B cell (primary cell): ENCODE results near the gene MAN1A2.

Source experiments
- CTCF ChIP-seq: fragments of 200-600 bp; IDR thresholded peaks from one replicate; pipeline ENCODE4 v1.8.0; 2022; ENCODE audit warnings: antibody characterized with exemption, mild to moderate bottlenecking
- EZH2 ChIP-seq: IDR thresholded peaks from 2 replicates; pipeline ENCODE4 v1.6.1; 2012; ENCODE audit warnings: borderline replicate concordance, low read depth, mild to moderate bottlenecking, moderate library complexity, low read length; ENCODE audit not compliant: insufficient read depth, poor library complexity, severe bottlenecking

GRCh38 chr1:117453958-117454357 is 86.7 kb downstream of the MAN1A2 start:
- TF ChIP-seq CTCF (no peak), EZH2 (no peak)
